Lower leg skin (tissue), 4 donors: Measurements from ENCODE around the gene DDX49. TPM values are rescaled to one million over a fixed set of nuclear protein-coding genes. Genes with fewer than 3 reads are reported as not detected.
A peak's percentile ranks its signal among the peaks of the same experiment; 100 is the strongest.

Experiments used
- DNase-seq, 2 donors: peaks; one replicate each; pipeline ENCODE4 v3.0.0-alpha.2; 2019; ENCODE audit warnings: low spot score in 2 of 2
- H3K4me3 ChIP-seq: fragments of 200-600 bp; sonication (generic); 2 replicates; pipeline ENCODE4 v1.5.1; 2017; ENCODE audit warnings: mild to moderate bottlenecking, low read depth; ENCODE audit not compliant: poor library complexity, severe bottlenecking
- CTCF ChIP-seq, 3 donors: fragments of 450-650 bp; IDR thresholded peaks; one replicate each; pipeline ENCODE4 v1.5.1; 2016; ENCODE audit warnings: antibody characterized with exemption in 3 of 3, mild to moderate bottlenecking in 3 of 3, moderate library complexity in 2 of 3
- POLR2A ChIP-seq, 2 donors: fragments of 450-650 bp; IDR thresholded peaks; one replicate each; pipeline ENCODE4 v1.6.1; 2016 to 2017; ENCODE audit warnings: antibody characterized with exemption in 2 of 2, mild to moderate bottlenecking in 1 of 2, moderate library complexity in 1 of 2
- WGBS, 2 donors: methylation state at CpG; one replicate each; pipeline ENCODE4 v1.1.5; 2018; 5-methylcytosine and 5-hydroxymethylcytosine counted together
- intact Hi-C: fragments of 100-400 bp; cut with DNase I; formaldehyde crosslinking; loops from one replicate; pipeline ENCODE4 v1.15.0; 2023; ENCODE audit warnings: low total_unique reads
- total RNA-seq, 4 donors: library from RNA; depleted of rRNA; stranded (reverse); fragments of >200 nt; gene quantifications; one replicate each; pipeline ENCODE4 v1.1.0, GENCODE V29; 2016

The DDX49 gene
- 10 to 100 TPM; 50.0 to 87.7 (median 65.5) TPM for total RNA-seq

- 0% methylated on average over 49 to 60 of the region's 72 CpGs for WGBS, 2 donors
- TF ChIP-seq POLR2A (IDR thresholded peaks at IDR 0.05) (peak in 1 of 2 donors; percentile 64), CTCF (IDR thresholded peaks at IDR 0.05) (no peak)
- intact Hi-C loops, result no loop called here
Measured at GRCh38 chr19:18919086-18919899, at the start of gene DDX49, which contains the start of gene COPE. Gene DDX49 (plus strand): TSS chr19:18919715. CDS start chr19:18919742, 27 bp downstream. Gene COPE (minus strand): TSS chr19:18919387. CDS start chr19:18919348, 39 bp downstream.

GRCh38 chr19:18869781-18870530 is 49.6 kb upstream of the DDX49 start:
- intact Hi-C loops, result no loop called here
- H3K4me3 ChIP-seq, result no peak overlapping the region
- 22 to 48% methylated on average over 9 to 24 of the region's 62 CpGs for WGBS, 2 donors
- TF ChIP-seq CTCF (IDR thresholded peaks at IDR 0.05) (no peak), POLR2A (IDR thresholded peaks at IDR 0.05) (no peak)
- DNase-seq, result no peak

More at GRCh38 chr19:18919086-18919899, at the start of gene DDX49, which contains the start of gene COPE:
- H3K4me3 ChIP-seq, result peak within 1 kb of the TSS; percentile 86
- DNase-seq, result peak; percentile 99 to 100

GRCh38 chr19:18870531-18871172 is 48.9 kb upstream of the DDX49 start:
- no peak for DNase-seq
- no peak overlapping the region for H3K4me3 ChIP-seq
- 35 to 45% methylated on average over 25 of the region's 25 CpGs for WGBS, 2 donors
- no peak for TF ChIP-seq POLR2A (IDR thresholded peaks at IDR 0.05)
- TF ChIP-seq CTCF (IDR thresholded peaks at IDR 0.05), result no peak
- intact Hi-C loops, result no loop called here

GRCh38 chr19:18871543-18871942 is 48.0 kb upstream of the DDX49 start:
- no peak for DNase-seq
- 76 to 80% methylated on average over 7 of the region's 7 CpGs for WGBS, 2 donors
- intact Hi-C loops, result no loop called here
- no peak overlapping the region for H3K4me3 ChIP-seq
- TF ChIP-seq CTCF (IDR thresholded peaks at IDR 0.05) (no peak), POLR2A (IDR thresholded peaks at IDR 0.05) (no peak)

GRCh38 chr19:18875726-18876125 is 43.8 kb upstream of the DDX49 start:
- intact Hi-C loops, result no loop called here
- WGBS, 2 donors, result 64 to 71% methylated on average over 5 of the region's 5 CpGs
- no peak for DNase-seq
- no peak overlapping the region for H3K4me3 ChIP-seq
- no peak for TF ChIP-seq CTCF (IDR thresholded peaks at IDR 0.05)
- no peak for TF ChIP-seq POLR2A (IDR thresholded peaks at IDR 0.05)
